Activated CD4-positive, alpha-beta T cell treated with anti-CD3 and anti-CD28 coated beads, Interleukin-2, amount 10 ng/mL, durations not matched to agents 24 days and 14 days (primary cell): Measurements from ENCODE around the gene SNN. TPM values are rescaled to one million over a fixed set of nuclear protein-coding genes. Genes with fewer than 3 reads are reported as not detected.

Experiments used
- DNase-seq: peaks from one replicate; pipeline ENCODE4 v3.0.0; 2022
- H3K27ac Mint-ChIP-seq: one replicate; pipeline ENCODE4 v1.8.0; 2022; ENCODE audit warnings: mild to moderate bottlenecking, mixed read lengths
- H3K27me3 Mint-ChIP-seq: one replicate; pipeline ENCODE4 v1.8.0; 2022; ENCODE audit warnings: mixed read lengths
- H3K36me3 Mint-ChIP-seq: one replicate; pipeline ENCODE4 v1.8.0; 2022; ENCODE audit warnings: low read depth, mild to moderate bottlenecking, mixed read lengths
- H3K4me1 Mint-ChIP-seq: one replicate; pipeline ENCODE4 v1.8.0; 2021; ENCODE audit warnings: mixed read lengths
- H3K4me3 Mint-ChIP-seq: one replicate; pipeline ENCODE4 v1.8.0; 2022; ENCODE audit warnings: mild to moderate bottlenecking, moderate library complexity, mixed read lengths
- H3K9me3 Mint-ChIP-seq: one replicate; pipeline ENCODE4 v1.8.0; 2021; ENCODE audit warnings: mixed read lengths
- intact Hi-C: fragments of 100-400 bp; cut with micrococcal nuclease; formaldehyde crosslinking; loops from one replicate; pipeline ENCODE4 v1.15.1; 2023
- total RNA-seq: library from RNA; stranded (reverse); gene quantifications from 2 replicates; pipeline ENCODE4 v1.2.3, GENCODE V29; 2022

Gene SNN
- total RNA-seq, 1 donor from 2014 or later: 9.1 TPM

GRCh38 chr16:11629071-11630030 lies 38.9 kb upstream of the SNN start:
- intact Hi-C loops: no loop called here
- no peaks in the 10 kb centered on the region for H3K27me3 Mint-ChIP-seq
- H3K4me1 Mint-ChIP-seq: peaks cover 27% of the 10 kb centered on the region
- H3K9me3 Mint-ChIP-seq: no peaks in the 10 kb centered on the region
- H3K27ac Mint-ChIP-seq: peak overlapping the region; percentile 1
- DNase-seq: peak; percentile 66
- no peaks in the 10 kb centered on the region for H3K36me3 Mint-ChIP-seq
- H3K4me3 Mint-ChIP-seq: peak overlapping the region; percentile 2

- H3K4me3 Mint-ChIP-seq: no peak overlapping the region
- H3K27ac Mint-ChIP-seq: no peak overlapping the region
- no peaks in the 10 kb centered on the region for H3K36me3 Mint-ChIP-seq
Measured at GRCh38 chr16:11630046-11630767, 38.0 kb upstream of the SNN start.

GRCh38 chr16:11630768-11631056 lies 37.5 kb upstream of the SNN start:
- Mint-ChIP-seq H3K27ac (no peak overlapping the region), H3K4me1 (peaks cover 20% of the 10 kb centered on the region)
- intact Hi-C loops: no loop called here

More at GRCh38 chr16:11630046-11630767, 38.0 kb upstream of the SNN start:
- intact Hi-C loops: no loop called here
- Mint-ChIP-seq H3K27me3 (peaks cover 2% of the 10 kb centered on the region), H3K9me3 (no peaks in the 10 kb centered on the region), H3K4me1 (peaks cover 21% of the 10 kb centered on the region)
- no peak for DNase-seq

GRCh38 chr16:11631214-11631613 lies 37.0 kb upstream of the SNN start:
- DNase-seq: no peak
- H3K4me3 Mint-ChIP-seq: no peak overlapping the region
- intact Hi-C loops: no loop called here
- peaks cover 5% of the 10 kb centered on the region for H3K27me3 Mint-ChIP-seq
- no peaks in the 10 kb centered on the region for H3K36me3 Mint-ChIP-seq
- H3K9me3 Mint-ChIP-seq: no peaks in the 10 kb centered on the region
- H3K27ac Mint-ChIP-seq: no peak overlapping the region
- peaks cover 18% of the 10 kb centered on the region for H3K4me1 Mint-ChIP-seq

More at GRCh38 chr16:11630768-11631056, 37.5 kb upstream of the SNN start:
- Mint-ChIP-seq H3K36me3 (no peaks in the 10 kb centered on the region), H3K9me3 (no peaks in the 10 kb centered on the region), H3K4me3 (no peak overlapping the region), H3K27me3 (peaks cover 2% of the 10 kb centered on the region)
- no peak for DNase-seq

- Mint-ChIP-seq H3K4me1 (peaks cover 18% of the 10 kb centered on the region), H3K27me3 (peaks cover 6% of the 10 kb centered on the region), H3K4me3 (no peak overlapping the region), H3K27ac (no peak overlapping the region), H3K36me3 (no peaks in the 10 kb centered on the region), H3K9me3 (no peaks in the 10 kb centered on the region)
- no peak for DNase-seq
- intact Hi-C loops: no loop called here
Measured at GRCh38 chr16:11632455-11632939, 35.8 kb upstream of the SNN start.

GRCh38 chr16:11633113-11633512 lies 35.1 kb upstream of the SNN start:
- H3K27me3 Mint-ChIP-seq: peaks cover 6% of the 10 kb centered on the region
- no peak overlapping the region for H3K27ac Mint-ChIP-seq
- no peak for DNase-seq
- H3K4me1 Mint-ChIP-seq: peaks cover 16% of the 10 kb centered on the region
- no peak overlapping the region for H3K4me3 Mint-ChIP-seq
- intact Hi-C loops: no loop called here
- H3K9me3 Mint-ChIP-seq: no peaks in the 10 kb centered on the region
- H3K36me3 Mint-ChIP-seq: no peaks in the 10 kb centered on the region

GRCh38 chr16:11634312-11634711 lies 33.9 kb upstream of the SNN start:
- no peaks in the 10 kb centered on the region for H3K36me3 Mint-ChIP-seq
- H3K4me3 Mint-ChIP-seq: no peak overlapping the region
- no peaks in the 10 kb centered on the region for H3K9me3 Mint-ChIP-seq
- H3K4me1 Mint-ChIP-seq: peaks cover 12% of the 10 kb centered on the region
- H3K27ac Mint-ChIP-seq: no peak overlapping the region
- peaks cover 12% of the 10 kb centered on the region for H3K27me3 Mint-ChIP-seq
- intact Hi-C loops: no loop called here
- DNase-seq: no peak

- no peak overlapping the region for H3K4me3 Mint-ChIP-seq
- no peak overlapping the region for H3K27ac Mint-ChIP-seq
- intact Hi-C loops: no loop called here
- no peaks in the 10 kb centered on the region for H3K9me3 Mint-ChIP-seq
- DNase-seq: no peak
- peaks cover 7% of the 10 kb centered on the region for H3K4me1 Mint-ChIP-seq
- no peaks in the 10 kb centered on the region for H3K36me3 Mint-ChIP-seq
- H3K27me3 Mint-ChIP-seq: peaks cover 15% of the 10 kb centered on the region
Measured at GRCh38 chr16:11635113-11635652, 33.1 kb upstream of the SNN start.

- intact Hi-C loops: no loop called here
- DNase-seq: no peak
- H3K36me3 Mint-ChIP-seq: no peaks in the 10 kb centered on the region
- peaks cover 16% of the 10 kb centered on the region for H3K27me3 Mint-ChIP-seq
- H3K9me3 Mint-ChIP-seq: no peaks in the 10 kb centered on the region
- peaks cover 3% of the 10 kb centered on the region for H3K4me1 Mint-ChIP-seq
- H3K27ac Mint-ChIP-seq: no peak overlapping the region
- H3K4me3 Mint-ChIP-seq: no peak overlapping the region
Measured at GRCh38 chr16:11635679-11636171, 32.5 kb upstream of the SNN start.

GRCh38 chr16:11636172-11636721 lies 32.0 kb upstream of the SNN start:
- no peaks in the 10 kb centered on the region for H3K36me3 Mint-ChIP-seq
- DNase-seq: no peak
- H3K27me3 Mint-ChIP-seq: peaks cover 16% of the 10 kb centered on the region
- intact Hi-C loops: no loop called here
- H3K4me3 Mint-ChIP-seq: no peak overlapping the region
- H3K4me1 Mint-ChIP-seq: peaks cover 7% of the 10 kb centered on the region
- no peak overlapping the region for H3K27ac Mint-ChIP-seq
- no peaks in the 10 kb centered on the region for H3K9me3 Mint-ChIP-seq

- Mint-ChIP-seq H3K27me3 (peaks cover 16% of the 10 kb centered on the region), H3K36me3 (no peaks in the 10 kb centered on the region), H3K4me3 (no peak overlapping the region), H3K9me3 (no peaks in the 10 kb centered on the region), H3K4me1 (peaks cover 8% of the 10 kb centered on the region), H3K27ac (no peak overlapping the region)
- intact Hi-C loops: no loop called here
- DNase-seq: no peak
Measured at GRCh38 chr16:11637320-11637719, 30.9 kb upstream of the SNN start.

GRCh38 chr16:11638140-11638539 lies 30.1 kb upstream of the SNN start:
- H3K4me3 Mint-ChIP-seq: no peak overlapping the region
- peaks cover 8% of the 10 kb centered on the region for H3K4me1 Mint-ChIP-seq
- DNase-seq: no peak
- intact Hi-C loops: no loop called here
- H3K27me3 Mint-ChIP-seq: peaks cover 19% of the 10 kb centered on the region
- H3K9me3 Mint-ChIP-seq: no peaks in the 10 kb centered on the region
- no peaks in the 10 kb centered on the region for H3K36me3 Mint-ChIP-seq
- no peak overlapping the region for H3K27ac Mint-ChIP-seq

- intact Hi-C loops: no loop called here
- Mint-ChIP-seq H3K27me3 (peaks cover 21% of the 10 kb centered on the region), H3K4me3 (no peak overlapping the region), H3K36me3 (no peaks in the 10 kb centered on the region), H3K27ac (no peak overlapping the region), H3K9me3 (no peaks in the 10 kb centered on the region), H3K4me1 (peaks cover 8% of the 10 kb centered on the region)
- no peak for DNase-seq
Measured at GRCh38 chr16:11639008-11639562, 29.2 kb upstream of the SNN start.
